GM21786 (cell line): ENCODE measurements around the gene CD164L2.

ENCODE experiments used
- ATAC-seq: cut with Tn5 transposase; IDR thresholded peaks from one replicate; pipeline ENCODE4 v1.9.1; 2021; ENCODE audit not compliant: unreplicated experiment

The CD164L2 gene

GRCh38 chr1:27349784-27350662, 33.1 kb downstream of the CD164L2 start:
- no peak for ATAC-seq

DNA sequence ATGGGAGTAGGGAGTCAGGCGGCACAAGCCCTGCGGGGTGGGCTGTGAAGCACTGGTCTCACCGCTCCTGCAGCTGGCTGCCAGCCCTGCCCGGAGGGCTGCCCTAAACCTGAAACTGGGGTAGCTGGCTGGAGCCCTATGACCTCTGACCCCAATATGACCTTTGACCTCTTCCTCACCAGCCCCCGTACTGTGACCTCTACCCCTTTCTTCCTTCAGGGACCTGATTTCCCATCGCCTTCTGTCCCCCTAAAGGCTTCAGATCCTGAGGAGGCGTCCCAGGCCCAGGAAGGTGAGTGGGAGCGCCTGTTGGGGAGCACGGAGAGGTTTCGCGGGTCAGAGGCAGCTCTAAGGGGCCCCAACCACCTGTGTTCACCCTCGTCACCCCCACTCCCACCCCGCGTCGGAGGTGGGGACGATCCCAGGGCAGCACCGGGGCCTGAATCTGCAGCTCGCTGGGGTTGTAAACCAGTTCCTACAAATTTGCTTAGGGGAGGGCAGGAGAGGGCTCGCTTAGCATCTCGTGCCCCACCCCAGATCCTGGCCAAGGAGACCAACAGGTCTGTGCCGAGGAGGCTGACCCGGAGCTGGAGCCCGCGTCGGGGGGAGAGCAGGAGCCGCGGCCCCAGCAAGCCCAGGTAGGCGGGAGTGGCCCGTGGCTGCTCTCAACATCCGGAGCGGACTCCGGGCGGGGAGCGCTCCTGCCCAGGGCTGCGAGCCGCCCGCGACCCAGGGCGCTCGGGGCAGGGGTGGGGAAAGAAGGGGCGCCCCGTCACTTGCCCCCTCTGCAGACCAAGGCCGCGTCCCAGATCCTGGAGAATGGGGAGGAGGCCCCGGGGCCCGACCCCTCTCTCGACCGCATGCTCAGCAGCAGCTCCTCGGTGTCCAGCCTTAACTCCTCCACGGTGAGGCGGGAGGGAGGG, 34.0 kb downstream of the CD164L2 start:
- ATAC-seq: no peak

GRCh38 chr1:27346991-27347624, 36.0 kb downstream of the CD164L2 start:
- no peak for ATAC-seq

DNA sequence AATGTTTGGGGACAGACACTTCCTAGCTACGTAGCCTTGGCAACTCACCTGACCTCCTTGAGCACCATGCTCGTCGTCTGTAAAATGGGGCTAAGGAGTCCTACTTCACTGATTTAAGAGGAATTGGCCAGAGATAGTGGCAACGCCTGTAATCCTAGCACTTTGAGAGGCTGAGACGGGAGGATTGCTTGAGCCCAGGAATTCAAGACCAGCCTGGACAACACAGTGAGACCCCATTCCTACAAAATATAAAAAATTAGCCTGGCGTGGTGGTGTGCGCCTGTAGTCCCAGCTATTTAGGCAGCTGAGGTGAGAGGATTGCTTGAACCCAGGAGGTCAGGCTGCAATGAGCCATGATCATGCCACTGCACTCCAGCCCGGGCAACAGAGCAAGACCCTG, 36.8 kb downstream of the CD164L2 start:
- ATAC-seq: no peak

GRCh38 chr1:27345272-27345671, 37.9 kb downstream of the CD164L2 start:
- ATAC-seq: no peak

DNA sequence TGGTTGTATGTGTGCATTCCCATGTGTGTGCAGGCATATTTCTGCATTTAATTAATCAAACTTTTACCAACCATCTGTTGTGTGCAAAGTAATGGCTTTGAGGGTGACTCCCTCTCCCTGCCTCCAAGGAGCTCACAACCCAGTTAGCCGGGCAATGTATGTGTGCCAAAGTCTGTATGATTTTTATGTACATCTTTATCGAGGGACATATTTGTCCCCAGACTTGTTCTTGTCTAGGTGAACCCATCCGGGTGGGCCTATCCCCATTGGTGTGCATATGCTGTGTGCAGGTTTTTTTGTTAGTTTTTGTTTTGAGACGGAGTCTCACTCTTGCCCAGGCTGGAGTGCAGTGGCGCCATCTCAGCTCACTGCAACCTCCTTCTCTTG, 39.5 kb downstream of the CD164L2 start:
- ATAC-seq: no peak

GRCh38 chr1:27342778-27343638, 40.1 kb downstream of the CD164L2 start:
- no peak for ATAC-seq

GRCh38 chr1:27342391-27342777, 40.7 kb downstream of the CD164L2 start:
- ATAC-seq: no peak

- peak; percentile 59 for ATAC-seq
These were observed 41.4 kb downstream of the CD164L2 start, which contains the start of gene SYTL1 for GRCh38 chr1:27341525-27342252. Gene SYTL1 (plus strand): TSS chr1:27342022. CDS start chr1:27345335, 3,313 bp downstream.

DNA sequence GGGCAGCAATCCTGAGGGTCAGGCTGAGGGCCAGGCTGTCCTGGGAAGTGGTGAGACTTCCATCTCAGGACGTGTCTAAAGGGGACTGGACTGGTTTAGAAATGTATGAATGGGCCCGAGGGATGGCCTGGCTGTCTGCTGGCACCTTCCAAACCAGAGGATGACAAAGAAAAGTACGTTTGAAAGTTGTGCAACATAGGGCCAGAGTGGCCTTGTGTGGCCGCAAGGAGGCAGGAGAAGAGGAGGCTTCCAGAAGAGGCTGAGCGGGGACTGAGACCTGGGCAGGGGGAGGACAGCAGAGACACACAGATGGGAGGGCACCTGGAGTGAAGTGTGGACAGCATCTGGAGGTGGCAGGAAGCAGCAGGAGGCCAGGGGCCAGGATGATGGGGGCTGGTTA, 43.9 kb downstream of the CD164L2 start:
- ATAC-seq: no peak

DNA sequence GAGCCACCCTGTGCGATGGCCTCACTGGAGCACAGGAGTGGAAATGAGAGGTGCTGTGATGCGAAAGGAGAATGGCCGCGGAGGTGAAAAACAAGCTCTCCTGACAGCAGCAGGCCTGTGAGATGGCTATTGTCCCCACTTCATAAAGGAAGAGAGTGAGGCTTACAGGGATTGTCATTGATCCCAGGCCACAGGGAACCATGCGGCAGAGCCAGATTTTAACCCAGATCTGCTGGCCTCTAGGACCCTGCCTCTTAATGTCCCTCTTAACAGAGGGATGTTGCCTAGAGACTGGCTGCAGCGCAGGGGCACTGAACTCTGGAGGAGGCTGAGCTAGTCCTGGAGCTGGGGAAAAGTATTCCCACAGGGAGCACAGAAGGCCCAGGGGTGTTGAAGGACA, 44.4 kb downstream of the CD164L2 start:
- ATAC-seq: no peak

- no peak for ATAC-seq
These were observed 46.4 kb downstream of the CD164L2 start for GRCh38 chr1:27336756-27337155.

- no peak for ATAC-seq
These were observed 47.4 kb downstream of the CD164L2 start for GRCh38 chr1:27335506-27336422.

DNA sequence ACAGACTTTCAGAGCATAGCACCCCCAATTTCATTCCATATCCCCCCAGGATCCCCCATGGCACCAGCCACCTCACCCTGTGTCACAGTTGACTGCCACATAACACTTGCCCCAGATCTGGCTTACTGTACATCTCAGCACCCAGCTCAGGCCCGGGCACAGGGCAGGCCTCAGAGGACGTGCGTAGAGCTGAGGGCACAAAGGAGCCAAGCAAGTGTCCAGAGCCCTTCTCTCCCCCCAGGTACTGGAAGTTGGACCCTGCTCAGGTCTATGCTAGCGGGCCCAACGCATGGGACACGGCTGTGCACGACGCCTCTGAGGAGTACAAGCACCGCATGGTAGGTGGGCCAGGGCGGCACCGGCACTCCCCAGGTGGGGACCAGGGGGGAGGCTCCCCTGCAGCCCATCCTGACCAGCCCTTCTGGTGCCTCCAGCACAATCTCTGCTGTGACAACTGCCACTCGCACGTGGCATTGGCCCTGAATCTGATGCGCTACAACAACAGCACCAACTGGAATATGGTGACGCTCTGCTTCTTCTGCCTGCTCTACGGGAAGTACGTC, 49.3 kb downstream of the CD164L2 start:
- no peak for ATAC-seq

DNA sequence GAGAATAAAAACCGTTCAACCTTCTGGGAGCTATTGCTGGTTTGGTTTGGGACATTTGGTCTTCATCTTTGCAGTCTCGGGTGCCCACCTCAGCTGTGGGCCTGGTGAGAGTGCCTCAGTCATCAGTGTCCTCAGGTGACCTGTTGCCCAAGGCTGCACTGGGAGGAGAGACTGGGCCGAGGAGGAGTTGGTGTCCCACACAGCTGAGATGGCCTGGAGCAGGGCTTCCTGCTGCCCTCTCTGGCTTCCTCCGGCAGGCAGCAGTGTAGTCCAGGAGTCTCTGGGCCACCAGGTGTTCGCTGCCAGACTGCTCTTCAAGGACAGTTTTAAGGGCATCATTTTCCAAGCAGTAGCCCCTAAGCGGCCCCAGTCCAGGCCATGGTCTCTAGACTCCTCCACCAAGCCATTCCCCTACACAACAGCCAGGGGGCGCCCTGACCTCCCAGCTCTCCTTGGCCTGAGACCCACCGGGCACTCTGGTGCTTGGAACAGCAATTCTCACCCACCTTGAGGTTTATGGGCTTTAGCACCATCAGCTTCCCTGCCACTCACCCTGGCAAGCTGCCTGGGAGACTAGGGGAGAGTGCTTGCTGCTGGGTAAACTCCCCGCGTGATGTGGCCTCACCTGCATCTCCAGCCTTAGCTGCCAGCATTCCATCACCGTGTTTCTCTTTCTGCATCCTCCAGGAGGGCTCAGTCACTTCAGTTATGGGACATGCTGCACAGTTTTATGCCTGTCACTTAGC, 50.4 kb downstream of the CD164L2 start:
- no peak for ATAC-seq

GRCh38 chr1:27331922-27332321, 51.2 kb downstream of the CD164L2 start:
- ATAC-seq: no peak

- ATAC-seq: no peak
These were observed 51.7 kb downstream of the CD164L2 start for GRCh38 chr1:27331426-27331825.

GRCh38 chr1:27330786-27331185, 52.3 kb downstream of the CD164L2 start:
- ATAC-seq: no peak
